A673 (cell line): ENCODE data around the gene RNF220. TPM values are rescaled to one million over a fixed set of nuclear protein-coding genes. Genes with fewer than 3 reads are reported as not detected.

Source experiments
- BruUV-seq: library from RNA; stranded (reverse); fragments of 400-500 nt; replicated peaks from 2 replicates; lab custom pipeline; 2021; lab: Mats Ljungman, UMichigan
- CTCF ChIA-PET: fragments of 300-600 bp; sonication (Branson Sonifier 250); formaldehyde crosslinking; loops from one replicate; lab custom pipeline; 2022; ENCODE audit warnings: antibody characterized with exemption; lab: Charles Lee
- POLR2A ChIA-PET: fragments of 300-600 bp; sonication (Branson Sonifier 250); formaldehyde crosslinking; loops from one replicate; lab custom pipeline; 2022; ENCODE audit warnings: antibody characterized with exemption; ENCODE audit not compliant: low non-redundant PET; lab: Charles Lee
- DNase-seq: peaks from one replicate; pipeline ENCODE4 v3.0.0-alpha.2; 2015; ENCODE audit warnings: low spot score
- H3K27ac ChIP-seq: fragments of 200-600 bp; sonication (generic); 2 replicates; pipeline ENCODE4 v1.5.1; 2016; ENCODE audit warnings: mixed run types, low read depth, mild to moderate bottlenecking, mixed read lengths, antibody characterized with exemption, low read length; ENCODE audit not compliant: poor library complexity, severe bottlenecking
- H3K27me3 ChIP-seq: fragments of 200-600 bp; sonication (generic); replicated peaks from 2 replicates; pipeline ENCODE4 v1.6.1; 2017; ENCODE audit warnings: mixed run types, low read depth, mild to moderate bottlenecking, mixed read lengths, antibody characterized with exemption, low read length; ENCODE audit not compliant: insufficient read depth, poor library complexity
- H3K36me3 ChIP-seq: fragments of 200-600 bp; sonication (generic); 2 replicates; pipeline ENCODE4 v1.6.1; 2016; ENCODE audit warnings: mixed run types, mild to moderate bottlenecking, mixed read lengths, antibody characterized with exemption, low read length; ENCODE audit not compliant: insufficient read depth, poor library complexity, severe bottlenecking
- H3K4me1 ChIP-seq: fragments of 200-600 bp; sonication (generic); 2 replicates; pipeline ENCODE4 v1.6.1; 2017; ENCODE audit warnings: mixed run types, mild to moderate bottlenecking, mixed read lengths, antibody characterized with exemption, low read length; ENCODE audit not compliant: insufficient read depth, poor library complexity, severe bottlenecking
- H3K4me3 ChIP-seq: fragments of 200-600 bp; sonication (generic); 2 replicates; pipeline ENCODE4 v1.5.1; 2016; ENCODE audit warnings: low read depth, mixed run types, mild to moderate bottlenecking, mixed read lengths, low read length; ENCODE audit not compliant: poor library complexity, severe bottlenecking
- H3K9me3 ChIP-seq: fragments of 200-600 bp; sonication (generic); 2 replicates; pipeline ENCODE4 v1.6.1; 2016; ENCODE audit warnings: mixed run types, low read depth, mild to moderate bottlenecking, mixed read lengths, antibody characterized with exemption, low read length; ENCODE audit not compliant: poor library complexity, severe bottlenecking
- CTCF ChIP-seq: fragments of 300-800, 200-600 bp; sonication (generic); conservative IDR thresholded peaks from 2 replicates; pipeline ENCODE4 v1.5.1; 2017; ENCODE audit warnings: low read depth, mild to moderate bottlenecking, antibody characterized with exemption, low read length, moderate library complexity, mixed read lengths
- EZH2 ChIP-seq: fragments of 200-600 bp; sonication (generic); IDR thresholded peaks from 2 replicates; pipeline ENCODE4 v1.6.1; 2017; ENCODE audit warnings: borderline replicate concordance, low read depth, mild to moderate bottlenecking, mixed read lengths, antibody characterized with exemption, low read length; ENCODE audit not compliant: poor library complexity, severe bottlenecking
- intact Hi-C: fragments of 100-400 bp; cut with micrococcal nuclease; formaldehyde crosslinking; loops from one replicate; pipeline ENCODE4 v1.10.0; 2022; ENCODE audit not compliant: unreplicated experiment
- total RNA-seq: library from RNA; stranded (reverse); gene quantifications from 2 replicates; pipeline ENCODE4 v1.2.3, GENCODE V29; 2021

Gene RNF220
- total RNA-seq, 1 experiment from 2014 or later, result 80.6 TPM

GRCh38 chr1:44636688-44637598 lies 231.9 kb downstream of the RNF220 start:
- Histone ChIP-seq H3K4me3 (no peak overlapping the region), H3K4me1 (peaks cover 5% of the 10 kb centered on the region), H3K27me3 (no peaks in the 10 kb centered on the region), H3K9me3 (no peaks in the 10 kb centered on the region), H3K27ac (no peak overlapping the region), H3K36me3 (peaks cover 66% of the 10 kb centered on the region)
- intact Hi-C loops, result no loop called here
- BruUV-seq, result no TSS peak
- no peak for DNase-seq
- POLR2A ChIA-PET, result interaction anchor here (0.6 kb wide), 1 partner anchor 411 kb away, joined by 3 read pairs; no protein-coding TSS in a partner anchor
- no peak for TF ChIP-seq EZH2
- no peak for TF ChIP-seq CTCF
- CTCF ChIA-PET, result interaction anchor here (0.6 to 1.1 kb wide), 2 partner anchors 16 to 651 kb away, joined by 3 to 4 read pairs; no protein-coding TSS in a partner anchor

- CTCF ChIA-PET, result interaction anchor here (0.6 kb wide), 1 partner anchor 652 kb away, joined by 4 read pairs; no protein-coding TSS in a partner anchor
Observed at GRCh38 chr1:44637702-44638411, 232.8 kb downstream of the RNF220 start.

GRCh38 chr1:44640200-44640853 lies 235.3 kb downstream of the RNF220 start:
- intact Hi-C loops, result no loop called here
- H3K27ac ChIP-seq, result no peak overlapping the region

More at GRCh38 chr1:44637702-44638411, 232.8 kb downstream of the RNF220 start:
- no peak overlapping the region for H3K4me3 ChIP-seq
- H3K27ac ChIP-seq, result no peak overlapping the region
- intact Hi-C loops, result no loop called here
- POLR2A ChIA-PET, result interaction anchor here (0.6 kb wide), 1 partner anchor 412 kb away, joined by 3 read pairs; no protein-coding TSS in a partner anchor
- H3K36me3 ChIP-seq, result peaks cover 68% of the 10 kb centered on the region
- no peaks in the 10 kb centered on the region for H3K9me3 ChIP-seq
- DNase-seq, result no peak
- TF ChIP-seq EZH2, result no peak
- no peaks in the 10 kb centered on the region for H3K27me3 ChIP-seq
- H3K4me1 ChIP-seq, result peaks cover 3% of the 10 kb centered on the region
- BruUV-seq, result no TSS peak

More at GRCh38 chr1:44640200-44640853, 235.3 kb downstream of the RNF220 start:
- Histone ChIP-seq H3K27me3 (no peaks in the 10 kb centered on the region), H3K36me3 (peaks cover 71% of the 10 kb centered on the region), H3K9me3 (no peaks in the 10 kb centered on the region), H3K4me3 (no peak overlapping the region), H3K4me1 (no peaks in the 10 kb centered on the region)
- ChIA-PET POLR2A (no interaction called here), CTCF (no interaction called here)
- no peak for DNase-seq
- no TSS peak for BruUV-seq
- TF ChIP-seq EZH2 (no peak), CTCF (no peak)
